PFSK-1 (cell line): ENCODE data around the gene ATIC.

Source experiments
- FOXP2 ChIP-seq: optimal IDR thresholded peaks from 2 replicates; pipeline ENCODE3; 2011; ENCODE audit warnings: borderline replicate concordance, control low read depth, inconsistent platforms; ENCODE audit not compliant: insufficient read depth; ENCODE audit errors: extremely low read length, extremely low read depth
- POLR2AphosphoS5 ChIP-seq: IDR thresholded peaks from 2 replicates; pipeline ENCODE4 v1.6.1; 2012; ENCODE audit warnings: low read depth, mild to moderate bottlenecking, control low read depth, low read length, moderate library complexity
- REST ChIP-seq, 2 experiments: IDR thresholded peaks; 2 replicates each; pipeline versions ENCODE4 v1.6.1 to v1.8.0; 2011 to 2012; ENCODE audit warnings: low read depth in 2 of 2, low read length in 2 of 2, control low read depth in 1 of 2, inconsistent platforms in 1 of 2, mild to moderate bottlenecking in 1 of 2, moderate library complexity in 1 of 2; ENCODE audit not compliant: insufficient read depth in 1 of 2
- SIN3A ChIP-seq: IDR thresholded peaks from 2 replicates; pipeline ENCODE4 v1.6.1; 2012; ENCODE audit warnings: mild to moderate bottlenecking, low read length, moderate library complexity, borderline replicate concordance; ENCODE audit not compliant: insufficient read depth
- TAF1 ChIP-seq: IDR thresholded peaks from 2 replicates; pipeline ENCODE4 v1.6.1; 2012; ENCODE audit warnings: low read length, control low read depth, borderline replicate concordance; ENCODE audit not compliant: insufficient read depth

- no peak for TF ChIP-seq TAF1
- TF ChIP-seq POLR2AphosphoS5 = no peak
- TF ChIP-seq SIN3A = no peak
- no peak for TF ChIP-seq REST (IDR thresholded peaks at IDR 0.05; ENCODE audit: insufficient read depth in 1 of 2, low read depth in 2 of 2, low read length in 2 of 2)
- no peak for TF ChIP-seq FOXP2
These were observed 61.2 kb downstream of the ATIC start for GRCh38 chr2:215372968-215373649.
